HG03025 (cell line): ENCODE measurements around the gene CTNNA2.
A peak's percentile ranks its signal among the peaks of the same experiment; 100 is the strongest.

Experiments used
- ATAC-seq: cut with Tn5 transposase; IDR thresholded peaks from one replicate; pipeline ENCODE4 v1.9.1; 2021; ENCODE audit warnings: mild to moderate bottlenecking, moderate library complexity; ENCODE audit not compliant: unreplicated experiment, low FRiP score

Gene CTNNA2

GRCh38 chr2:80499095-80499494 is 986.2 kb downstream of the CTNNA2 start:
- no peak for ATAC-seq

GRCh38 chr2:80501874-80502624 is 989.2 kb downstream of the CTNNA2 start:
- no peak for ATAC-seq

GRCh38 chr2:80506563-80506962 is 993.7 kb downstream of the CTNNA2 start:
- no peak for ATAC-seq

GRCh38 chr2:80510716-80511115 is 997.9 kb downstream of the CTNNA2 start:
- no peak for ATAC-seq

GRCh38 chr2:80515964-80516363 is 1003.1 kb downstream of the CTNNA2 start:
- ATAC-seq, result no peak

GRCh38 chr2:80517316-80517715 is 1004.5 kb downstream of the CTNNA2 start:
- ATAC-seq, result no peak

GRCh38 chr2:80519121-80519643 is 1006.3 kb downstream of the CTNNA2 start:
- no peak for ATAC-seq

- ATAC-seq, result no peak
Observed at GRCh38 chr2:80519699-80520291, 1006.9 kb downstream of the CTNNA2 start.

- ATAC-seq, result peak; percentile 42
Observed at GRCh38 chr2:80525152-80525551, 1012.3 kb downstream of the CTNNA2 start.

GRCh38 chr2:80527119-80527518 is 1014.3 kb downstream of the CTNNA2 start:
- ATAC-seq, result no peak

- ATAC-seq, result peak; percentile 46
Observed at GRCh38 chr2:80529466-80530165, 1016.8 kb downstream of the CTNNA2 start.

GRCh38 chr2:80530442-80531064 is 1017.7 kb downstream of the CTNNA2 start:
- peak; percentile 63 for ATAC-seq

- peak; percentile 29 for ATAC-seq
Observed at GRCh38 chr2:80531319-80531718, 1018.5 kb downstream of the CTNNA2 start.

GRCh38 chr2:80545420-80546210 is 1032.8 kb downstream of the CTNNA2 start:
- ATAC-seq, result no peak

- no peak for ATAC-seq
Observed at GRCh38 chr2:80546766-80547165, 1033.9 kb downstream of the CTNNA2 start.

GRCh38 chr2:80547344-80547743 is 1034.5 kb downstream of the CTNNA2 start:
- no peak for ATAC-seq

- no peak for ATAC-seq
Observed at GRCh38 chr2:80548469-80548868, 1035.6 kb downstream of the CTNNA2 start.

GRCh38 chr2:80549901-80550300 is 1037.0 kb downstream of the CTNNA2 start:
- ATAC-seq, result no peak

- no peak for ATAC-seq
Observed at GRCh38 chr2:80560326-80560725, 1047.5 kb downstream of the CTNNA2 start.

GRCh38 chr2:80568011-80568410 is 1055.2 kb downstream of the CTNNA2 start:
- ATAC-seq, result no peak
